Measurements from ENCODE around the gene ATG4B. TPM values are rescaled to one million over a fixed set of nuclear protein-coding genes. Genes with fewer than 3 reads are reported as not detected.

ATG4B gene
- total RNA-seq, 2 experiments from 2014 or later = 71.8 to 80.1 TPM

DNA sequence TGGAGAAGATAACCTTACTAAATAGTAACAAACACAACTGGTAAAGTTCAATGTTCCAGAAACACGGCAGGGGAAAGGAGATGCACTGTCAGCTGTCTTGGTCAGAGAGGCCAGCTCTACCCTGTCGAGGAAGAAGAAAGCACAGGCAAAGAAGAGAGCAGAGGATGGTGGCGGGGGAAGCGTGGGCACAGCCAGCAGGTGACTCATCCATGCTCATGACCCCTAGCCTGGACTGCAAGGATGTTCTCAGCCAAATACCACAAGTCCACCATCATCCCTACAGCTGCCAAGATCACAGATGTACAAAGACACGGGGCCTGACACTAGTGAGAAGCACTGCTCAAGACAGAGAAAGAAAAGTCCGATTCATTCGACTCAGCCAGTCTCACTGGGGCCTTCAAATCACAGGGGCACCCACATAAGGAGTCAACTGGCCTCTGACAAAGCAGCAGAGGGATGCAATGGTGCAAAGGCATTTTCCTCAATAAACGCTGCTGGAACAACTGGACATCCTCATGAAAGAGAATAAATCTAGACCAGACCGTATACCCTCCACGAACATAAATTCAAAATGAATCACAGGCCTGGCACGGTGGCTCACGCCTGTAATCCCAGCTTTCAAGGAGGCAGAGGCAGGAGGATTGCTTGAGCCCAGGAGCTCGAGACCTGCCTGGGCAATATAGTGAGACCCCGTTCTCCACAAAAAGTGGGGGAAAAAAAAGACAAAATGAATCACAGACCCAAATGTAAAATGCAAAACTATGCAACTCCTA is 43.5 kb downstream of the ATG4B start:
- intact Hi-C loops (cut with DNase I, micrococcal nuclease) = loop anchor here in 1 of 2 experiments (10.0 kb wide), 1 partner anchor 366 kb away; the partner anchor contains the start of genes HDLBP and SEPTIN2

DNA sequence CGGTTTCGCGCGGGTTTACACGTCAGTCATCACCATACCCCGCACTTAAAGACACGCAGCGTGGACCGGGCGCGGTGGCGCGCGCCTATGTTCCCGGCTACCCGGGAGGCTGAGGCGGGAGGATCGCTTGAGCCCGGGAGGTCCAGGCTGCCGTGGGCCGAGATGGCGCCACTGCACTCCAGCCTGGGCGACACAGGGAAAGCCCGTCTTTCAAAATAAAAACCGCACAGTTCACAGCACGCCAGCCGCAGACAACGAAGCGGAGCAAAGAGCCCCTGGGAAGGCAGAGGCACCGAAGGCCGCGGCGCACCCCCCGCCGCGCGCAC is 48.8 kb downstream of the ATG4B start:
- peak overlapping the region; percentile 98 for H3K4me3 Mint-ChIP-seq
- H3K27me3 Mint-ChIP-seq = no peaks in the 10 kb centered on the region
- H3K27ac Mint-ChIP-seq = peak overlapping the region; percentile 90
- H3K9me3 Mint-ChIP-seq (ENCODE audit: low read depth) = no peaks in the 10 kb centered on the region
- H3K36me3 Mint-ChIP-seq (ENCODE audit: low read depth) = peaks cover 54% of the 10 kb centered on the region
- intact Hi-C loops (cut with DNase I, micrococcal nuclease) = loop anchor here (1.0 to 10.0 kb wide), 15 partner anchors 15 to 1119 kb away; partner anchors contain the start of genes ATG4B (in 2 of the 2), HDLBP (in 2 of the 2), SEPTIN2 (in 2 of the 2) and THAP4 (in 2 of the 2)
- H3K4me1 Mint-ChIP-seq = peaks cover 32% of the 10 kb centered on the region
- DNase-seq (no peak), ATAC-seq (peak; percentile 1)
- ChIA-PET POLR2A (interaction anchor here (0.6 to 3.6 kb wide), 6 partner anchors 13 to 193 kb away, joined by 3 to 31 read pairs (median 4); partner anchors contain the start of genes ATG4B, ING5 and THAP4), CTCF (interaction anchor here (0.7 to 3.6 kb wide), 5 partner anchors 15 to 254 kb away, joined by 3 to 33 read pairs (median 4); partner anchors contain the start of gene ING5)

More for the DNA sequence above, 43.5 kb downstream of the ATG4B start:
- no peaks in the 10 kb centered on the region for H3K9me3 Mint-ChIP-seq (ENCODE audit: low read depth)
- ChIA-PET POLR2A (no interaction called here), CTCF (no interaction called here)
- H3K27me3 Mint-ChIP-seq = no peaks in the 10 kb centered on the region
- H3K4me3 Mint-ChIP-seq = no peak overlapping the region
- ATAC-seq (no peak), DNase-seq (no peak)
- H3K27ac Mint-ChIP-seq = peak overlapping the region; percentile 33
- H3K36me3 Mint-ChIP-seq (ENCODE audit: low read depth) = peaks cover 56% of the 10 kb centered on the region
- H3K4me1 Mint-ChIP-seq = peaks cover 18% of the 10 kb centered on the region

DNA sequence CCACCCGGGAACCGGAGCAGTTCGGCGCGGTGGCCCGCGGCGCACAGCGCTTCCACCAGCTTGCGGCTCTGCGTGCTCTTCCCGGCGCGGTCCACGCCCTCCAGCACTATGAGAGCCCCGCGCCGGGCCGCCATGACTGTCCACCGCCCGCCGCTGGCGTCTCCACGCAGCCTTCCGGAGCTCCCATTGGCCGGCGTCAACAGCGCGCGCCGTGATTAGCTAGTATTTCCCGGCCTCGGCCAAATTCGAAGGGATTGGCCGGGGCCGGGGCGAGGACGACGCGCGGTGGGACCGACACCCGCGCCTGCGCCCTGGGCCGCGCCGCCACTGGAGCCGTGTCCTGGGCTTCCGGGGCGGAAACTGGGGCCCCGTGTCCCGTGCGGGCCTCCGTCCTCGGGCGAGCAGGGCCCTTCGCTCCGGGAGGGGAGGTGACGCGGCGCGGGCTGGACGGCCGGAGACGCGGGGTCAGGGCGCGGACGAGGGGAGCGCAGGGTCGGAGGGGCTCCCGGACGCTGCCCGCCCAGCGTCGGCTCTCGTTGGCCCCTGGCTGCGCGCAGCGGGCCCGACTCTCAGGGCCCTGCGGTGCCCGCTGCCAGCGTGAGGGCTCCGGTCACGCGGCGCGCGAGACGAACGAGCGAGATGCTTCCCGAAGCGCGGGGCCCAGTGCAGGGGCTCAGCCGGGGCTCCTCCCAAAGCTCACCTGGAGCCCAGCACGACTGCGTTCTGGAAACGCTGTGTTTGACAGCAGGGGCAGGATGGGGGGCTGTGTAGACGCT is 49.3 kb downstream of the ATG4B start, which contains the start of gene DTYMK:
Gene DTYMK, minus strand, starts transcription at position 166 of the 776 bp plus-strand sequence. Its CDS starts 32 bp downstream, at position 134.
- H3K9me3 Mint-ChIP-seq (ENCODE audit: low read depth) = no peaks in the 10 kb centered on the region
- peaks cover 32% of the 10 kb centered on the region for H3K4me1 Mint-ChIP-seq
- H3K27me3 Mint-ChIP-seq = no peaks in the 10 kb centered on the region
- POLR2A ChIA-PET = interaction anchor here (0.6 to 3.6 kb wide), 7 partner anchors 12 to 192 kb away, joined by 3 to 31 read pairs (median 5); partner anchors contain the start of genes ATG4B, ING5 and THAP4
- CTCF ChIA-PET = interaction anchor here (0.5 to 3.6 kb wide), 7 partner anchors 14 to 367 kb away, joined by 3 to 33 read pairs (median 4); partner anchors contain the start of gene ING5
- ATAC-seq (peak; percentile 96), DNase-seq (peak; percentile 98)
- intact Hi-C loops (cut with DNase I, micrococcal nuclease) = loop anchor here (1.0 to 10.0 kb wide), 16 partner anchors 8 to 1120 kb away; partner anchors contain the start of genes ATG4B (in 2 of the 2), HDLBP (in 2 of the 2), SEPTIN2 (in 2 of the 2) and THAP4 (in 2 of the 2)
- H3K4me3 Mint-ChIP-seq = peak within 1 kb of the TSS; percentile 98
- peaks cover 50% of the 10 kb centered on the region for H3K36me3 Mint-ChIP-seq (ENCODE audit: low read depth)
- H3K27ac Mint-ChIP-seq = peak within 1 kb of the TSS; percentile 96

DNA sequence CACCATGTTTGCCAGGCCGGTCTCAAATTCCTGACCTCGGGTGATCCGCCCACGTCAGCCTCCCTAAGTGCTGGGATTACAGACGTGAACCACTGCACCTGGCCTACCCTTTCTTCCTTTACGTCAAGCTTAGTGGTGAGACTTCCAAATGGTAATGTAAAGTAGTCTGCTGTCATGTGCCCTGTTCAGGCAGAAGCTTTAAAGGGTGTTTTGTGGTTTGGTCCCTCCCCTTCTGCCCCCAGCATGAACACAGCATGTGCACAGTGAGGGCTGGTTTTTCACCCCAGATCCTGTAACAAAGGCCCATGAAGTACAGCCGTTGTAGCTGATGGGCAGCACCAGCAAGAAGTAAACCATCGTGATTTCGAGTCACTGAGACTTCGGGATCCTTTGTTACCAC is 51.8 kb downstream of the ATG4B start:
- Mint-ChIP-seq H3K27ac (peak overlapping the region; percentile 79), H3K27me3 (no peaks in the 10 kb centered on the region)
- POLR2A ChIA-PET = interaction anchor here (2.6 to 3.6 kb wide), 2 partner anchors 9 to 12 kb away, joined by 10 to 31 read pairs; partner anchors contain the start of gene ING5

DNA sequence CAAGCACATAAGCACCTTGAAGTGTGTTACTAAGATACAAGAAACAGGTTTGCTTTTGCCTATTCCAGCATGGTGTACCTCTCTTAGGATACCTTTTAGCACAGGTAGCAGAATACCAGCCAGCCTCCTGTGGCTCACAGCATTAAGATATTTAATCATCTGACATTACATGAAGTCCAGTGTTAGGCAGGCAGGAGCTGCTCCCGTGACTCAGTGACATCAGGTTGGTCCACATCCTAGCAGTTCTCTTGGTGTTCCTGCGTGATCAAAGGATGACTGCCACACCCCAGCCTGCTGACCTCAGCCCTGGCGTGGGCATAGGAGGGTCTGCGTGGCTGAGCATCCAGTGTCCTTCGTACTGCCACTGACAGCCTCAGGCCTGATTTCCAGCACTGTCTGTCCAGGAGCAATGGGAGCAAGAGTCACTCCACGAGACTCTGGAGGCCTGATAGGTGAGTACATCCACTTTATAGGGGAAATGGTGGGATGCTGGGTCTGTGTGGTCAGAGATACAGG is 52.8 kb downstream of the ATG4B start:
- H3K36me3 Mint-ChIP-seq (ENCODE audit: low read depth) = peaks cover 39% of the 10 kb centered on the region
- intact Hi-C loops (cut with DNase I, micrococcal nuclease) = no loop called here
- ATAC-seq (no peak), DNase-seq (no peak)
- H3K4me3 Mint-ChIP-seq = no peak overlapping the region
- CTCF ChIA-PET = interaction anchor here (0.7 kb wide), 1 partner anchor 195 kb away, joined by 3 read pairs; no protein-coding TSS in a partner anchor
- H3K27ac Mint-ChIP-seq = no peak overlapping the region
- H3K9me3 Mint-ChIP-seq (ENCODE audit: low read depth) = no peaks in the 10 kb centered on the region
- peaks cover 27% of the 10 kb centered on the region for H3K4me1 Mint-ChIP-seq
- POLR2A ChIA-PET = no interaction called here
- H3K27me3 Mint-ChIP-seq = no peaks in the 10 kb centered on the region

More for the DNA sequence above, 51.8 kb downstream of the ATG4B start:
- intact Hi-C loops (cut with DNase I, micrococcal nuclease) = loop anchor here (5.0 to 10.0 kb wide), 4 partner anchors 173 to 1122 kb away; partner anchors contain the start of genes HDLBP (in 1 of the 2), RNPEPL1 (in 1 of the 2) and SEPTIN2 (in 1 of the 2)
- Mint-ChIP-seq H3K4me3 (peak overlapping the region; percentile 98), H3K36me3 (ENCODE audit: low read depth) (peaks cover 42% of the 10 kb centered on the region), H3K4me1 (peaks cover 30% of the 10 kb centered on the region), H3K9me3 (ENCODE audit: low read depth) (no peaks in the 10 kb centered on the region)
- ATAC-seq = no peak
- CTCF ChIA-PET = interaction anchor here (0.5 to 3.6 kb wide), 4 partner anchors 12 to 189 kb away, joined by 3 to 33 read pairs (median 4); partner anchors contain the start of gene ING5
- peak; percentile 62 for DNase-seq

DNA sequence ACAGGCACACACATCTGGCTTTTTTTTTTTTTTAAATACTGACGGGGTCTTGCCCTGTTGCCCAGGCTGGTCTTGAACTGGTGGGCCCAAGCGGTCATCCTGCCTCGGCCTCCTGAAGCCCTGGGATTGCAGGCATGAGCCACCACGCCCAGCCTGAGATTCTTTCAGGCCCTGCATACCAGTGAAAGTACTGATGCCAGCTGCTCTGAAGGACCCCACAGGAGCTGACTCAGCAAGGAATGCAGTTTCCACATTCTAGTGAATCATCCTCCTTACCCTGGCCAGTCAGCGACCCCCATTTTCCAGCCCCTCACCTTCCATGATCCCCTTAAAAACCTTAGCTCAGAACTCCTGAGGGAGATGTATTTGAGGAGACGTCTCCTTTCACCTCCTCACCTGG is 55.0 kb downstream of the ATG4B start:
- Mint-ChIP-seq H3K36me3 (ENCODE audit: low read depth) (peaks cover 34% of the 10 kb centered on the region), H3K27ac (no peak overlapping the region), H3K9me3 (ENCODE audit: low read depth) (no peaks in the 10 kb centered on the region), H3K4me1 (peaks cover 19% of the 10 kb centered on the region), H3K27me3 (no peaks in the 10 kb centered on the region), H3K4me3 (no peak overlapping the region)
- CTCF ChIA-PET = no interaction called here
- POLR2A ChIA-PET = interaction anchor here (0.6 kb wide), 1 partner anchor 307 kb away, joined by 3 read pairs; no protein-coding TSS in a partner anchor
- ATAC-seq (no peak), DNase-seq (no peak)
- intact Hi-C loops (cut with DNase I, micrococcal nuclease) = no loop called here

DNA sequence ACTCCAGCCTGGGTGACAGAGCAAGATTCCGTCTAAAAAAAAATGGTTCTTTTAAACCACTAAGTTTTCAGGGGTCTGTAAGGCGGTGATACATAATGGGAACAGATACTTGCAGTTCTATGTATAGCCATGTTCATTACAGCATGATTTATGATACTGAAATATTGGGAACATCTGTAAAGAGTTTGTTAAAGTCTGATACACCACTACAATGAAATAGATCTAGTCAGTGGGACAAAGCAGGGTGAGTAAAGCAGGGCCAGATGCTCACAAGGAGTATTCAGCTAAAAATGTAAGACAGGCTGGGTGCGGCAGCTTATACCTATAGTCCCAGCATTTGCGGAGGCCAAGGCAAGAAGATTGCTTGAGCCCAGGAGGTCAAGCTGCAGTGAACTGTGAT is 58.2 kb downstream of the ATG4B start:
- H3K9me3 Mint-ChIP-seq (ENCODE audit: low read depth) = no peaks in the 10 kb centered on the region
- POLR2A ChIA-PET = no interaction called here
- ATAC-seq (no peak), DNase-seq (no peak)
- intact Hi-C loops (cut with DNase I, micrococcal nuclease) = loop anchor here in 1 of 2 experiments (1.0 kb wide), 1 partner anchor 8 kb away; no protein-coding TSS in a partner anchor
- CTCF ChIA-PET = no interaction called here
- H3K36me3 Mint-ChIP-seq (ENCODE audit: low read depth) = peaks cover 23% of the 10 kb centered on the region
- H3K27me3 Mint-ChIP-seq = no peaks in the 10 kb centered on the region
- peaks cover 15% of the 10 kb centered on the region for H3K4me1 Mint-ChIP-seq
- H3K27ac Mint-ChIP-seq = no peak overlapping the region
- H3K4me3 Mint-ChIP-seq = no peak overlapping the region

DNA sequence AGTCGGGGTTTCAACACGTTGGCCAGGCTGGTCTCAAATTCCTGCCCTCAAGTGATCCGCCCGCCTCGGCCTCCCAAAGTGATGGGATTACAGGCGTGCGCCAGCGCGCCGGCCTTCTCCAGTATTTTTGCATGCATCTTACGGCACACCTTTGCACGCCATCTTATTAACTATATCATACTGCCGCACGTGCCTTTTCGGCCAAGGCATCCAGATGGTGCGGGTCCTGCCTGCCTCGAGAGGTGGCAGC is 63.6 kb downstream of the ATG4B start:
- Mint-ChIP-seq H3K36me3 (ENCODE audit: low read depth) (peaks cover 20% of the 10 kb centered on the region), H3K27ac (peak overlapping the region; percentile 77), H3K4me1 (peaks cover 29% of the 10 kb centered on the region), H3K27me3 (no peaks in the 10 kb centered on the region), H3K9me3 (ENCODE audit: low read depth) (no peaks in the 10 kb centered on the region), H3K4me3 (peak overlapping the region; percentile 83)
- DNase-seq = no peak
- ATAC-seq = no peak
- ChIA-PET CTCF (interaction anchor here (6.0 kb wide), 1 partner anchor 13 kb away, joined by 33 read pairs; the partner anchor contains the start of gene DTYMK), POLR2A (interaction anchor here (1.4 to 3.1 kb wide), 4 partner anchors 13 to 88 kb away, joined by 4 to 31 read pairs (median 14); partner anchors contain the start of genes ATG4B, D2HGDH, DTYMK and THAP4)
- intact Hi-C loops (cut with DNase I, micrococcal nuclease) = loop anchor here (1.0 to 5.0 kb wide), 9 partner anchors 15 to 1135 kb away; partner anchors contain the start of genes DTYMK (in 2 of the 2), ATG4B (in 1 of the 2), FARP2 (in 1 of the 2) and HDLBP (in 1 of the 2)

DNA sequence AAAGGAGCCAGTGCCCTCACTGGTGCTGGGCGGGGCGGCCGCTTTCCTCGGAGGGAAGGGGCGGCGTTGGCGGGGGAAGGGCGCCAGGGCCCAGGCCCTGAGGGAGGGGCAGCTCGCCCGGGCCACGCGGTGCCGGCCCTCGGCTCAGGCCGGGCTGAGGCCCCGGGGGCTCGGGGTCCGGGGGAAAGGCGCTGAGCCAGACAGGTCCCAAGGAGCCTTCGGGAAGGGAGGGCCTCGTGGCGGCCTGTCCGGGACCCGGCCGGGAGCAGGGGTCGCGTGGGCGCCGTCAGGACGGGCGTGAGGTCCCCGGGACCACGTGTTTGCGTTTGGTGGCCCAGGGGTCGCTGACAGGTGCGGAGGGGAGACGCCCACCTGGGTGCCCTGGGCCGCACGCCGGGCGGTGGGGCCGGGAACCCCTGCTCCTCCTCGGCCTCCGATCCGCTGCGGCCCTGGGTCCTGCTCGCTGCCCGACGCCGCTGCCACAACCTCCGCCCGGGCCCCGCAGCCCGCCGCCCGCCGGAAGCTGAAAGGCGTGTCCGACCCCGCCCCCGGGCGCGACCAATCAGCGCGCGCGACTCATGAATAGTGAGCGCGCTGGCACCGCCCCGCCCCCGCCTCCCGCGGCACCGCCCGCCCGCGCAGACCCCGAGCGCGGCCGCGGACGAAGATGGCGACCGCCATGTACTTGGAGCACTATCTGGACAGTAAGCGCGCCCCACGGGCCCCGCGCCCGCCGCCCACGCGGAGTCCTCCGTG is 64.1 kb downstream of the ATG4B start, which contains the start of gene ING5:
Gene ING5, plus strand, starts transcription at position 641 of the 756 bp plus-strand sequence. Its CDS starts 27 bp downstream, at position 668.
- intact Hi-C loops (cut with DNase I, micrococcal nuclease) = loop anchor here (1.0 to 5.0 kb wide), 16 partner anchors 15 to 1141 kb away; partner anchors contain the start of genes D2HGDH (in 2 of the 2), DTYMK (in 2 of the 2), FARP2 (in 2 of the 2) and ATG4B (in 1 of the 2)
- ATAC-seq (peak; percentile 77), DNase-seq (peak; percentile 98)
- peaks cover 23% of the 10 kb centered on the region for H3K36me3 Mint-ChIP-seq (ENCODE audit: low read depth)
- no peaks in the 10 kb centered on the region for H3K9me3 Mint-ChIP-seq (ENCODE audit: low read depth)
- ChIA-PET CTCF (interaction anchor here (0.6 to 6.0 kb wide), 8 partner anchors 14 to 388 kb away, joined by 3 to 33 read pairs (median 4); partner anchors contain the start of genes D2HGDH, DTYMK and RTP5), POLR2A (interaction anchor here (0.6 to 3.1 kb wide), 8 partner anchors 12 to 179 kb away, joined by 3 to 31 read pairs (median 4); partner anchors contain the start of genes ATG4B, D2HGDH, DTYMK and THAP4)
- peaks cover 29% of the 10 kb centered on the region for H3K4me1 Mint-ChIP-seq
- H3K27me3 Mint-ChIP-seq = no peaks in the 10 kb centered on the region
- peak within 1 kb of the TSS; percentile 86 for H3K4me3 Mint-ChIP-seq
- H3K27ac Mint-ChIP-seq = peak within 1 kb of the TSS; percentile 77
